ENCODE results near the gene NOC4L.
A peak's percentile ranks its signal among the peaks of the same experiment; 100 is the strongest.
"Not testable (repeated sequence)": the region's sequence is repeated elsewhere in the genome, so short reads cannot be mapped to it uniquely, and the experiment has no call there.

NOC4L gene

GRCh38 chr12:132134653-132135183, 9.5 kb upstream of the NOC4L start:
- H3K27ac ChIP-seq (ENCODE audit: low read depth, low read length); H3K4me3 ChIP-seq (ENCODE audit: low read depth, low read length); H3K9me3 ChIP-seq (ENCODE audit: control insufficient read depth, insufficient read depth, low read depth, low read length); H3K4me1 ChIP-seq (ENCODE audit: control insufficient read depth, insufficient read depth, low read length); H3K27me3 ChIP-seq (ENCODE audit: control insufficient read depth, insufficient read depth, low read length); H3K9ac ChIP-seq (ENCODE audit: low read length): not testable (repeated sequence)
- H3K36me3 ChIP-seq (ENCODE audit: control insufficient read depth, insufficient read depth, low read length) = peaks cover 14% of the 10 kb centered on the region

GRCh38 chr12:132136226-132136625, 8.0 kb upstream of the NOC4L start:
- peaks cover 29% of the 10 kb centered on the region for H3K36me3 ChIP-seq (ENCODE audit: control insufficient read depth, insufficient read depth, low read length)
- H3K4me1 ChIP-seq (ENCODE audit: control insufficient read depth, insufficient read depth, low read length); H3K4me3 ChIP-seq (ENCODE audit: low read depth, low read length); H3K27me3 ChIP-seq (ENCODE audit: control insufficient read depth, insufficient read depth, low read length); H3K9ac ChIP-seq (ENCODE audit: low read length); H3K27ac ChIP-seq (ENCODE audit: low read depth, low read length); H3K9me3 ChIP-seq (ENCODE audit: control insufficient read depth, insufficient read depth, low read depth, low read length): not testable (repeated sequence)

- Histone ChIP-seq H3K4me3 (ENCODE audit: low read depth, low read length) (no peak overlapping the region), H3K27ac (ENCODE audit: low read depth, low read length) (no peak overlapping the region), H3K9ac (ENCODE audit: low read length) (no peak overlapping the region), H3K27me3 (ENCODE audit: control insufficient read depth, insufficient read depth, low read length) (no peaks in the 10 kb centered on the region), H3K9me3 (ENCODE audit: control insufficient read depth, insufficient read depth, low read depth, low read length) (no peaks in the 10 kb centered on the region), H3K36me3 (ENCODE audit: control insufficient read depth, insufficient read depth, low read length) (peaks cover 43% of the 10 kb centered on the region), H3K4me1 (ENCODE audit: control insufficient read depth, insufficient read depth, low read length) (no peaks in the 10 kb centered on the region)
Observed at GRCh38 chr12:132137483-132138125, 6.7 kb upstream of the NOC4L start.

GRCh38 chr12:132138941-132139871, 5.1 kb upstream of the NOC4L start:
- peaks cover 2% of the 10 kb centered on the region; the same call in 1 of the 2 replicates for H3K4me1 ChIP-seq (ENCODE audit: control insufficient read depth, insufficient read depth, low read length)
- no peak overlapping the region for H3K9ac ChIP-seq (ENCODE audit: low read length)
- H3K36me3 ChIP-seq (ENCODE audit: control insufficient read depth, insufficient read depth, low read length) = peaks cover 44% of the 10 kb centered on the region
- H3K9me3 ChIP-seq (ENCODE audit: control insufficient read depth, insufficient read depth, low read depth, low read length) = no peaks in the 10 kb centered on the region
- no peak overlapping the region for H3K27ac ChIP-seq (ENCODE audit: low read depth, low read length)
- H3K4me3 ChIP-seq (ENCODE audit: low read depth, low read length) = no peak overlapping the region
- no peaks in the 10 kb centered on the region for H3K27me3 ChIP-seq (ENCODE audit: control insufficient read depth, insufficient read depth, low read length)

GRCh38 chr12:132139912-132140311, 4.3 kb upstream of the NOC4L start:
- peaks cover 44% of the 10 kb centered on the region for H3K36me3 ChIP-seq (ENCODE audit: control insufficient read depth, insufficient read depth, low read length)
- no peak overlapping the region for H3K9ac ChIP-seq (ENCODE audit: low read length)
- no peaks in the 10 kb centered on the region for H3K27me3 ChIP-seq (ENCODE audit: control insufficient read depth, insufficient read depth, low read length)
- H3K4me3 ChIP-seq (ENCODE audit: low read depth, low read length) = no peak overlapping the region
- peaks cover 3% of the 10 kb centered on the region; the same call in 1 of the 2 replicates for H3K4me1 ChIP-seq (ENCODE audit: control insufficient read depth, insufficient read depth, low read length)
- no peaks in the 10 kb centered on the region for H3K9me3 ChIP-seq (ENCODE audit: control insufficient read depth, insufficient read depth, low read depth, low read length)
- H3K27ac ChIP-seq (ENCODE audit: low read depth, low read length) = no peak overlapping the region

- peaks cover 7% of the 10 kb centered on the region; the same call in 1 of the 2 replicates for H3K4me1 ChIP-seq (ENCODE audit: control insufficient read depth, insufficient read depth, low read length)
- H3K4me3 ChIP-seq (ENCODE audit: low read depth, low read length) = no peak overlapping the region
- H3K9me3 ChIP-seq (ENCODE audit: control insufficient read depth, insufficient read depth, low read depth, low read length) = no peaks in the 10 kb centered on the region
- no peak overlapping the region for H3K27ac ChIP-seq (ENCODE audit: low read depth, low read length)
- peaks cover 44% of the 10 kb centered on the region for H3K36me3 ChIP-seq (ENCODE audit: control insufficient read depth, insufficient read depth, low read length)
- no peaks in the 10 kb centered on the region for H3K27me3 ChIP-seq (ENCODE audit: control insufficient read depth, insufficient read depth, low read length)
- no peak overlapping the region for H3K9ac ChIP-seq (ENCODE audit: low read length)
Observed at GRCh38 chr12:132140501-132140900, 3.8 kb upstream of the NOC4L start.

GRCh38 chr12:132140918-132141841, 3.1 kb upstream of the NOC4L start:
- Histone ChIP-seq H3K27me3 (ENCODE audit: control insufficient read depth, insufficient read depth, low read length) (no peaks in the 10 kb centered on the region), H3K4me3 (ENCODE audit: low read depth, low read length) (no peak overlapping the region), H3K4me1 (ENCODE audit: control insufficient read depth, insufficient read depth, low read length) (peaks cover 7% of the 10 kb centered on the region; the same call in 1 of the 2 replicates), H3K36me3 (ENCODE audit: control insufficient read depth, insufficient read depth, low read length) (peaks cover 45% of the 10 kb centered on the region), H3K9ac (ENCODE audit: low read length) (no peak overlapping the region), H3K9me3 (ENCODE audit: control insufficient read depth, insufficient read depth, low read depth, low read length) (no peaks in the 10 kb centered on the region), H3K27ac (ENCODE audit: low read depth, low read length) (no peak overlapping the region)

GRCh38 chr12:132141976-132142678, 2.1 kb upstream of the NOC4L start:
- peaks cover 55% of the 10 kb centered on the region for H3K36me3 ChIP-seq (ENCODE audit: control insufficient read depth, insufficient read depth, low read length)
- H3K4me3 ChIP-seq (ENCODE audit: low read depth, low read length) = no peak overlapping the region
- peaks cover 7% of the 10 kb centered on the region; the same call in 1 of the 2 replicates for H3K4me1 ChIP-seq (ENCODE audit: control insufficient read depth, insufficient read depth, low read length)
- H3K27me3 ChIP-seq (ENCODE audit: control insufficient read depth, insufficient read depth, low read length) = no peaks in the 10 kb centered on the region
- no peak overlapping the region for H3K27ac ChIP-seq (ENCODE audit: low read depth, low read length)
- no peaks in the 10 kb centered on the region for H3K9me3 ChIP-seq (ENCODE audit: control insufficient read depth, insufficient read depth, low read depth, low read length)
- peak overlapping the region; percentile 38 for H3K9ac ChIP-seq (ENCODE audit: low read length)

- Histone ChIP-seq H3K27me3 (ENCODE audit: control insufficient read depth, insufficient read depth, low read length) (no peaks in the 10 kb centered on the region), H3K9me3 (ENCODE audit: control insufficient read depth, insufficient read depth, low read depth, low read length) (no peaks in the 10 kb centered on the region), H3K4me3 (ENCODE audit: low read depth, low read length) (peak overlapping the region; percentile 99), H3K4me1 (ENCODE audit: control insufficient read depth, insufficient read depth, low read length) (peaks cover 7% of the 10 kb centered on the region; the same call in 1 of the 2 replicates), H3K36me3 (ENCODE audit: control insufficient read depth, insufficient read depth, low read length) (peaks cover 59% of the 10 kb centered on the region), H3K27ac (ENCODE audit: low read depth, low read length) (no peak overlapping the region), H3K9ac (ENCODE audit: low read length) (peak overlapping the region; percentile 91)
Observed at GRCh38 chr12:132142679-132143335, 1.4 kb upstream of the NOC4L start.

Data from HUES6 (cell line).